DLD1 (cell line): ENCODE data around the gene OR4N2.
"Not testable (repeated sequence)": the region's sequence is repeated elsewhere in the genome, so short reads cannot be mapped to it uniquely, and the experiment has no call there.

Experiments used
- in situ Hi-C: cut with HindIII; loops from 2 replicates; pipeline ENCODE4 v1.10.0; 2017; ENCODE audit warnings: low sequenced_read_pairs

OR4N2 gene

GRCh38 chr14:19834203-19834848 lies 30.8 kb downstream of the OR4N2 start:
- in situ Hi-C loops: not testable (repeated sequence)

DNA sequence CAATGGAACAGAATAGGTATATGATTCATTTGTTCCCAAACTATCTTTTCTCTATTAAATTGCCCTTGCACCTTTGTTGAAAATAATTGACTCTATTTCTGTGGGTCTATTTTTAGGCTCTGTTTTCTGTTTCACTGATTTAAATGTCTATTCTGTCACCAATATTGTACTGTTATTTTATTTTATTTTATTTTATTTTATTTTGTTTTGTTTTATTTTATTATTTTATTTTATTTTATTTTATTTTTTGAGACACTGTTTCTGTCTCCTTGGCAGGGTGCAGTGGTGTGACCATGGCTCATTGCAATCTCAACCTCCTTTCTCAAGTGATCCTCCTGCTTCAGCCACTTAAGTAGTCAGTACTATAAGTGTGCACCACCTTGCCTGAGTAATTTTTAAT lies 34.9 kb downstream of the OR4N2 start:
- in situ Hi-C loops: no loop called here

GRCh38 chr14:19851365-19851764 lies 47.8 kb downstream of the OR4N2 start:
- in situ Hi-C loops: no loop called here

GRCh38 chr14:19866061-19866669 lies 62.6 kb downstream of the OR4N2 start:
- in situ Hi-C loops: not testable (repeated sequence)

GRCh38 chr14:19873178-19873577 lies 69.6 kb downstream of the OR4N2 start:
- in situ Hi-C loops: no loop called here

DNA sequence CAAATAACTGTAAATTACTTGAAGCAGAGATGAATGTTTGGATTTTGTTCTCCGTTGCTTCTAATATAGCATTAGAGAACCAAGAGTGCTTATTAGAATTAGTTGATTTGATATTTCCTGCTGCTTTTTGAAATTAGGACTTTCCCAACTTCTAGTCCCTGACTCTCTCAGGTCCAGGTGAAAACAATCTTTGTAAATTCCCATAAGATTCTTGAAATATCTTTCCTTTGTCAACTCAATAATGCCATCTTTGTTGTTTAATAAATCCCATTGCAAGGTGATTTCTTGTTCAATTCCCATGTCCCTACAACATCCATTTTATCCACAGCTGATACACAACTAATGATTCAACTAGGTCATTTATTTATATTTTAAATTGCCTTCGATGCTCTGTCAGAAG lies 71.3 kb downstream of the OR4N2 start, which contains the start of gene OR4K2:
OR4K2 (plus strand) TSS at position 301 of the 400 bp plus-strand sequence. CDS start 1,126 bp downstream, outside the sequence.
- in situ Hi-C loops: no loop called here

DNA sequence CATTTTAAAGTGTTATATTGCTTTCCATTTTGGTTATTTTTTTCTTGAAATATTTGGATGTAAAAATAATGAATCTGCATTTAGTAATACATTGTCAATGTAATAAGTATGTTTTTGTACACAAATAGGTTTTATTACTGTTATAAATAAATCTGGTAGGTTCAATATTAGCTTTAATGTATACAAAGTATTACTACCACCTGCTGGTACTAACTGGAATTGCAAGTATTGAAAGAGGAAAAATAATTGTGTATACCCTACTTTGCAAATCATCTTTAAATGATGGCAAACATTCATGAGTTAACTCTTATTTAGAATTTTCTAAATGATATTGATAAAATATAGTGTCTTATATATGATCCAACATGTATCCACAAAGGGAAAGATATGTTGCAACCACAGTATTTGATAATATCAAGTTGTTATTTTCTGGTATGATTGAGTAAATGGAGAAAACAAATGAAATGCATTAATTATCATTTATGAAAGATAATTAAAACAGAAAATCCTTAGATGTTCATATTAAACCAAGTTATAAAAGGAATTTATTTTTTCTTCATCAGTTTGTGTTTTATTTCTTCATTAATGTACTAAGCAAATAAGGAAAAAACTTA lies 74.6 kb downstream of the OR4N2 start:
- in situ Hi-C loops: no loop called here
